Activated B cell treated with CpG ODN at 0.5 μM for 24 hours (primary cell): ENCODE results near the gene SH3PXD2A. TPM values are rescaled to one million over a fixed set of nuclear protein-coding genes. Genes with fewer than 3 reads are reported as not detected.

Experiments used
- ATAC-seq: fragments of 200-7000 bp; cut with Tn5 transposase; one replicate; pipeline ENCODE4 v1.10.0; 2021; ENCODE audit warnings: low read depth, mild to moderate bottlenecking, moderate library complexity
- CTCF ChIA-PET: fragments of 350-600 bp; sonication (Branson Sonifier 250); formaldehyde crosslinking; loops from one replicate; lab custom pipeline; 2021; ENCODE audit warnings: antibody characterized with exemption; lab: Charles Lee
- POLR2A ChIA-PET: fragments of 350-600 bp; sonication (Branson Sonifier 250); formaldehyde crosslinking; loops from one replicate; lab custom pipeline; 2021; ENCODE audit warnings: antibody characterized with exemption; lab: Charles Lee
- DNase-seq: peaks from one replicate; pipeline ENCODE4 v3.0.0; 2022
- H3K27ac Mint-ChIP-seq: one replicate; pipeline ENCODE4 v1.8.0; 2020; ENCODE audit warnings: mixed read lengths
- H3K27me3 Mint-ChIP-seq: one replicate; pipeline ENCODE4 v1.8.0; 2021; ENCODE audit warnings: mixed read lengths
- H3K36me3 Mint-ChIP-seq: one replicate; pipeline ENCODE4 v1.8.0; 2021; ENCODE audit warnings: low read depth, mixed read lengths
- H3K4me1 Mint-ChIP-seq: one replicate; pipeline ENCODE4 v1.8.0; 2021; ENCODE audit warnings: mixed read lengths
- H3K4me3 Mint-ChIP-seq: one replicate; pipeline ENCODE4 v1.8.0; 2020; ENCODE audit warnings: mild to moderate bottlenecking, mixed read lengths
- H3K9me3 Mint-ChIP-seq: one replicate; pipeline ENCODE4 v1.8.0; 2020; ENCODE audit warnings: mixed read lengths
- CTCF ChIP-seq: fragments of 200-600 bp; IDR thresholded peaks from one replicate; pipeline ENCODE4 v1.8.0; 2022; ENCODE audit warnings: antibody characterized with exemption, mild to moderate bottlenecking
- intact Hi-C: fragments of 100-400 bp; cut with micrococcal nuclease; formaldehyde crosslinking; loops from one replicate; pipeline ENCODE4 v1.15.1; 2024
- total RNA-seq: library from RNA; stranded (reverse); gene quantifications from 2 replicates; pipeline ENCODE4 v1.2.3, GENCODE V29; 2022

Gene SH3PXD2A
- total RNA-seq, 1 donor from 2014 or later, result 18.2 TPM

DNA sequence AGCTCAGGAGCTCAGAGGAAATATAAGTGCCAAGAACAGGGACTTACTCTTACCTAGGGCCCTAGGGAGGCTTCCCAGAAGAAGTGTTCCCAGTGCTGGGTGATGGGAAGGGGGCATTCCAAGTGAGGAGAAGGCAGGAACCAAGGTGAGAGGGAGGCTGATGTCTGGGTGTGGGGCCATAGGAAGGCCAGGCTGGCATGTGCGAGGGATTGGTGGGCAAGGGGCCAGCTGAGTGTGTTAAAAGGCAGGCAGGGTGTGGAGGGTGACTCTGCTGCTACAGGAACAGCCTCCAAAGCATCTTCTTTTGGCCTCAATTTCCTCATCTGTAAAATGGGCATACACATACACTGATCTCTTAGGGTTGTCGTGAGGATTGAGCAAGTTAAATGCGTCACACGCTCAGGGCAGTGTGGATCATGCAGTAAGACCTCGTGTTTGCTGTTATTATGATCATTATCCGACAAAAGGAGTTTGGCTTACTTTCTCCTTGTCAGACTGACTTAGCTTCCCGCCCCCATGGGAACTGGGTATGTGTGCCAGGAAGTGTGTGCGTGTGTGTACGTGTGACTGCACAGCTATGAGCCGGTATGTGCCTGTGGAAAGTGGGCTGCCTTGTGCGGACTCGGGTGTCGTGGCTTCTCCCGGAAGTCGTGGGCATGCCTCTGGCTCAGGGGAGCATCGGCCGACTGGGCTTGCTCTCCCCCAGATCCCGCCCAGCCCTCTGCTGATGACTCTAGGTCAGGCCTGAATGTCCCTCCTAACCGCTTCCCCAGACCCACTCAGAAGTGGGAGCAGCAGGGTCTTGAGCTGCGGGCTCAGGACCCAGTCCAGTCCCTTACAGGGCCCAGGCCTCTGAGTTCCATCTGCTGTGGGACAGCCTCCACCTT is 302.3 kb downstream of the SH3PXD2A start:
- Mint-ChIP-seq H3K4me3 (no peak overlapping the region), H3K9me3 (peaks cover 3% of the 10 kb centered on the region), H3K4me1 (peaks cover 7% of the 10 kb centered on the region), H3K36me3 (no peaks in the 10 kb centered on the region), H3K27me3 (peaks cover 28% of the 10 kb centered on the region), H3K27ac (no peak overlapping the region)
- POLR2A ChIA-PET, result no interaction called here
- intact Hi-C loops, result no loop called here
- no peak for DNase-seq
- no peak for TF ChIP-seq CTCF
- no peak for ATAC-seq
- CTCF ChIA-PET, result no interaction called here

- TF ChIP-seq CTCF, result no peak
- intact Hi-C loops, result no loop called here
- Mint-ChIP-seq H3K4me1 (peaks cover 17% of the 10 kb centered on the region), H3K36me3 (no peaks in the 10 kb centered on the region), H3K27ac (no peak overlapping the region), H3K9me3 (peaks cover 3% of the 10 kb centered on the region), H3K4me3 (no peak overlapping the region), H3K27me3 (peaks cover 26% of the 10 kb centered on the region)
- POLR2A ChIA-PET, result interaction anchor here (0.7 kb wide), 1 partner anchor 37 kb away, joined by 6 read pairs; no protein-coding TSS in a partner anchor
- ATAC-seq, result no peak
- DNase-seq, result no peak
- CTCF ChIA-PET, result no interaction called here
These were observed 303.5 kb downstream of the SH3PXD2A start for GRCh38 chr10:103551619-103552602.

DNA sequence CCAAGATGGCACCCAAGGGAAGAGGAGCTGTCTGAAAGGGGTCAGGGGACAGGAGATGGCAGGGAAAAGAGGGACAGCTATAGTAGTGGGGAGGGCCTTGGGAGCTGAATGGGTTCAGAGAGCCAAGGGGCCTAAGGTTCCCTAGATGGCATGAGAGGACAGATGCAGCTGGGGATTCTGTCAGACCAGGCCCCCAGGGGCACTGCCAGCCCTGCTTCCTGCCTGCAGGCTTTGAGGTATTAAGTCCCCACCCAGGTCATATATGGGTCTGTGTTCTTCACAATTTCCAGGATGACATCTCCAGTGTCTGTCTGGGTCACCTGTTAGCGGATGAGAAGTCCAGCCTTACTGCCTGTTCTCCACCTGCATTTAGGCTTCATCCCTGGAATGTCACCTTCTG is 305.1 kb downstream of the SH3PXD2A start:
- POLR2A ChIA-PET, result no interaction called here
- TF ChIP-seq CTCF, result no peak
- CTCF ChIA-PET, result no interaction called here
- ATAC-seq (no peak), DNase-seq (no peak)
- Mint-ChIP-seq H3K27ac (no peak overlapping the region), H3K4me1 (peaks cover 17% of the 10 kb centered on the region), H3K4me3 (no peak overlapping the region), H3K9me3 (peaks cover 3% of the 10 kb centered on the region), H3K36me3 (no peaks in the 10 kb centered on the region), H3K27me3 (peaks cover 16% of the 10 kb centered on the region)
- intact Hi-C loops, result no loop called here

- intact Hi-C loops, result no loop called here
These were observed 306.1 kb downstream of the SH3PXD2A start for GRCh38 chr10:103549349-103549685.

More at GRCh38 chr10:103549349-103549685, 306.1 kb downstream of the SH3PXD2A start:
- POLR2A ChIA-PET, result no interaction called here
- no peak for TF ChIP-seq CTCF
- Mint-ChIP-seq H3K9me3 (peaks cover 3% of the 10 kb centered on the region), H3K4me3 (no peak overlapping the region), H3K27me3 (peaks cover 10% of the 10 kb centered on the region), H3K36me3 (no peaks in the 10 kb centered on the region), H3K4me1 (peaks cover 13% of the 10 kb centered on the region), H3K27ac (no peak overlapping the region)
- CTCF ChIA-PET, result no interaction called here
- DNase-seq (no peak), ATAC-seq (no peak)
